HG03457 (cell line): ENCODE results near the gene FRMD4A.

Experiments used
- ATAC-seq: cut with Tn5 transposase; IDR thresholded peaks from one replicate; pipeline ENCODE4 v1.9.1; 2021; ENCODE audit warnings: moderate number of reproducible peaks; ENCODE audit not compliant: unreplicated experiment

FRMD4A gene

GRCh38 chr10:13695588-13695987 is 635.1 kb downstream of the FRMD4A start:
- ATAC-seq = no peak

GRCh38 chr10:13693783-13694700 is 636.7 kb downstream of the FRMD4A start:
- no peak for ATAC-seq

GRCh38 chr10:13690281-13690825 is 640.4 kb downstream of the FRMD4A start:
- no peak for ATAC-seq

- no peak for ATAC-seq
Observed at GRCh38 chr10:13686331-13686752, 644.4 kb downstream of the FRMD4A start.

- ATAC-seq = no peak
Observed at GRCh38 chr10:13685885-13686284, 644.8 kb downstream of the FRMD4A start.

- no peak for ATAC-seq
Observed at GRCh38 chr10:13684806-13685482, 645.8 kb downstream of the FRMD4A start.

- ATAC-seq = no peak
Observed at GRCh38 chr10:13684252-13684791, 646.4 kb downstream of the FRMD4A start.

- no peak for ATAC-seq
Observed at GRCh38 chr10:13683017-13683416, 647.7 kb downstream of the FRMD4A start.

- ATAC-seq = no peak
Observed at GRCh38 chr10:13681960-13682359, 648.8 kb downstream of the FRMD4A start.

- no peak for ATAC-seq
Observed at GRCh38 chr10:13681528-13681927, 649.2 kb downstream of the FRMD4A start.

GRCh38 chr10:13681095-13681494 is 649.6 kb downstream of the FRMD4A start:
- ATAC-seq = no peak

- no peak for ATAC-seq
Observed at GRCh38 chr10:13678101-13678843, 652.5 kb downstream of the FRMD4A start.

GRCh38 chr10:13674645-13675588 is 655.8 kb downstream of the FRMD4A start:
- no peak for ATAC-seq

GRCh38 chr10:13673156-13673555 is 657.6 kb downstream of the FRMD4A start:
- ATAC-seq = no peak

- no peak for ATAC-seq
Observed at GRCh38 chr10:13672548-13672947, 658.2 kb downstream of the FRMD4A start.

GRCh38 chr10:13671904-13672303 is 658.8 kb downstream of the FRMD4A start:
- ATAC-seq = no peak

GRCh38 chr10:13670311-13670710 is 660.4 kb downstream of the FRMD4A start:
- ATAC-seq = no peak

GRCh38 chr10:13669901-13670300 is 660.8 kb downstream of the FRMD4A start:
- no peak for ATAC-seq

GRCh38 chr10:13669182-13669855 is 661.4 kb downstream of the FRMD4A start:
- no peak for ATAC-seq
